Effector memory CD4-positive, alpha-beta T cell (primary cell): Measurements from ENCODE around the gene TEKT5.

Source experiments
- DNase-seq, 3 donors: peaks; one replicate each; pipeline ENCODE4 v3.0.0-alpha.2; 2020
- H3K27ac ChIP-seq: 2 replicates; pipeline ENCODE4 v1.7.0; 2013; ENCODE audit warnings: mild to moderate bottlenecking, low read length, moderate library complexity; ENCODE audit not compliant: insufficient read depth, poor library complexity, severe bottlenecking
- H3K27me3 ChIP-seq: replicated peaks from 2 replicates; pipeline ENCODE4 v1.7.0; 2013; ENCODE audit warnings: mild to moderate bottlenecking, low read length; ENCODE audit not compliant: insufficient read depth, control insufficient read depth, poor library complexity, severe bottlenecking
- H3K36me3 ChIP-seq: 2 replicates; pipeline ENCODE4 v1.7.0; 2013; ENCODE audit warnings: mild to moderate bottlenecking, low read length, moderate library complexity; ENCODE audit not compliant: control insufficient read depth, insufficient read depth
- H3K4me1 ChIP-seq: 2 replicates; pipeline ENCODE4 v1.7.0; 2013; ENCODE audit warnings: low read length, mild to moderate bottlenecking; ENCODE audit not compliant: control insufficient read depth, insufficient read depth, poor library complexity, severe bottlenecking
- H3K4me3 ChIP-seq: 2 replicates; pipeline ENCODE4 v1.7.0; 2013; ENCODE audit warnings: low read length, low read depth, mild to moderate bottlenecking; ENCODE audit not compliant: insufficient read depth, poor library complexity, severe bottlenecking
- H3K9me3 ChIP-seq: 2 replicates; pipeline ENCODE4 v1.7.0; 2013; ENCODE audit warnings: mild to moderate bottlenecking, low read length, moderate library complexity; ENCODE audit not compliant: control insufficient read depth

Gene TEKT5

GRCh38 chr16:10731790-10732189 is 37.1 kb upstream of the TEKT5 start:
- no peak overlapping the region for H3K27ac ChIP-seq
- H3K4me1 ChIP-seq = no peaks in the 10 kb centered on the region
- H3K36me3 ChIP-seq = no peaks in the 10 kb centered on the region
- no peak for DNase-seq
- no peaks in the 10 kb centered on the region for H3K27me3 ChIP-seq
- H3K9me3 ChIP-seq = no peaks in the 10 kb centered on the region
- H3K4me3 ChIP-seq = no peak overlapping the region

DNA sequence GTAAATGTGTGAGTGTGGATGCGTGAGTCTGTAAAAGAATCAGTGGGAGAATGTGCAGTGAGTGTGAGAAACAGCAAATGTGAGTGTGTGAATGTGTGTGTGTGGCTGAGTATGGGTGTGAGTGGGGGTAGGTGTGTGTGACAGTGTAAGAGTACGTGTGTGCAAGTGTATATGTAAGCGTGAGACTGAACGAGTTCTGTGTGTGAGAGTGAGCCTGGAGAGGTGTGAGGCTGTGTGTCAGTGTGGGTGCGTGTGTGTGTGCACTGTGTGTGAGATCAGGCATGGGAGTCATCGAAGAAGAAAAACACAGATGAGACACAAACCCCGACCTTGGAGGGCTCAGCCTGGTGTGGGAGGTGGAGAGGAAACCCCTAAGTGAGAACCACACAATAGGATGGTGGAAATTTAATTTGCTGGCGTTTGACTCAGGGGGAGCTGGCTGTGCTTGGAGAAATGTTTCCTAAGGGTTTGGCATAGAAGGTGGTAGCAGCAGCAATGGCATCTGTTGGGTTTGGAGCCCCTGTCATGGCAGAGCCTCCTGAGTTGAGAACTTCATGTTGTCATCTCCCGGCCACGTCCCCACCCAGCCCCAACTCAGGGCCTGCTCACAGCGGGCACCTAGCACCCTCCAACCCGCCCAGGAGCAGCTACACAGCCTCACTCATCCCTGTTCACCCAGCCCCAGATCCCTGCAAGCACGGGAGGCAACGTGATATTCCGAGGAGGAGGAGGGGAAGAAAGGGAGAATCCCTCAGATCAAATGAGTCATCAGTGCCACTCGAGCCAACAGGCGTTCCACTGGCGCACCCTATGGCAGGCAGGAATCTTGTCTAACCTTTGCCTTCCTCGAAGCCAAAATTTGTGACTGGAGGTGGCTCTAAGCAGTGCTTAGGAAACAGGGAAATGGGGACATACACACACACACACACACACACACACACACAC is 34.6 kb upstream of the TEKT5 start:
- DNase-seq = no peak
- no peaks in the 10 kb centered on the region for H3K9me3 ChIP-seq
- no peak overlapping the region for H3K4me3 ChIP-seq
- no peak overlapping the region for H3K27ac ChIP-seq
- no peaks in the 10 kb centered on the region for H3K4me1 ChIP-seq
- H3K36me3 ChIP-seq = no peaks in the 10 kb centered on the region
- H3K27me3 ChIP-seq = no peaks in the 10 kb centered on the region

DNA sequence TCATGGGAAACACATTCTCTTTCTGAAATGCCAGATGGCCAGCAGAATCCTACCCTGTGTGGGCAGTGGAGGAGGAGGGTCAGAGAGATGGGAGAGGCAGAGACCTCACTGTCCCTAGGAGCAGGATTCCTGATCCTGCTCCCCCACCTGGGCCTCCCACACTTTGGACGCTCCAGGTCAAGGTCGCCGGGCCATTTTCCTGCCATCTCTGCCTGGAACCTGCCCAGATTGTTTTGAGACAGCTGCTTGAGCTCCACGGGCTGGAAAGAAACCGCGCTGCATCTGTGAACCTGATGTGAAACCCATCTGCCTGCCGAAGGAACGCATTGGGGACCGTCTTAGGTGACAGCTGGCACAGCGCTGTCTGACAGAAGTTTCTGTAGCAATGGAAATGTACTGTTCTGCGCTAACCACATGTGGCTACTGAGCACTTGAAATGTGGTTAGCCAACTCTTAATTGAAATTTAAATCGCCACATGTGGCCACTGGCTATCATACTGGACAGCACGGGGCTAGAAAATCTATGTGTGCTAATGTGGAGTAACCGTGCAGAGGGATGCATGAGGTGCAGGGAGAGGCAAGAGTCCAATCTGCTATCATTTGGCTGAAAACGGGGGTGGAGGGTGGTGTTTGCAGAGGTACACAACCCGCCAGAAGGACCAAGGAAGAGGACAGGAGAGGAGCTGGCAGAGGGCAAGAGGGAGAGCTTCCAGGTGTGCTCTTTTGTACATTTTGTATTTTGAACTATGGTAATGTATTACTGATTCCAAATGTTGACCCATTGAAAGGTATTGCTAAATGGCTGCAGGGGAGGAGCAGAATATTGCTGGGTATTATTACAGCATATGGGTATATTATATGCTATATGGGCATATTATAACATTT is 33.5 kb upstream of the TEKT5 start:
- no peak for DNase-seq
- Histone ChIP-seq H3K36me3 (no peaks in the 10 kb centered on the region), H3K4me3 (no peak overlapping the region), H3K4me1 (no peaks in the 10 kb centered on the region), H3K27me3 (no peaks in the 10 kb centered on the region), H3K27ac (no peak overlapping the region), H3K9me3 (no peaks in the 10 kb centered on the region)

- Histone ChIP-seq H3K27ac (no peak overlapping the region), H3K27me3 (no peaks in the 10 kb centered on the region), H3K9me3 (no peaks in the 10 kb centered on the region), H3K36me3 (no peaks in the 10 kb centered on the region), H3K4me3 (no peak overlapping the region), H3K4me1 (no peaks in the 10 kb centered on the region)
- DNase-seq = no peak
These were observed 14.2 kb upstream of the TEKT5 start for GRCh38 chr16:10708969-10709368.

DNA sequence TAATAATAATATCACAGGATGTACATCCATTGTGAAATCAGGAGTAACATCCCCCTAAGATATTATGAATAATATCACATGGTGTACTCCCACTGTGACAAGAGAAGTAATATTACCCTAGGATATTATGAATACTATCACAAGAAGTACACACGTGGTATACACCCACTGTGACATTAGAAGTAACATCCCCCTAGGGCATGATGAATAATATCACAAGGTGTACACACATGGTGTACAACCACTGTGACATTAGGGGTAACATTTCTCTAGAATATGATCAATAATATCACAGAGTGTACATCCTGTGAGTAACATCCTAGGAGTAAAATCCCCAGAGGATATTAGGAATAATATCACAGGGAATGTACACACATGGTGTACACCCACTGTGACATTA is 5.0 kb upstream of the TEKT5 start:
- Histone ChIP-seq H3K4me3 (no peak overlapping the region), H3K27me3 (no peaks in the 10 kb centered on the region), H3K36me3 (no peaks in the 10 kb centered on the region), H3K27ac (no peak overlapping the region), H3K9me3 (no peaks in the 10 kb centered on the region), H3K4me1 (no peaks in the 10 kb centered on the region)
- no peak for DNase-seq

GRCh38 chr16:10694306-10694705 is 424 bp downstream of the TEKT5 start:
- Histone ChIP-seq H3K9me3 (no peaks in the 10 kb centered on the region), H3K4me3 (no peak overlapping the region), H3K27me3 (no peaks in the 10 kb centered on the region), H3K4me1 (no peaks in the 10 kb centered on the region), H3K36me3 (no peaks in the 10 kb centered on the region), H3K27ac (no peak overlapping the region)
- no peak for DNase-seq

- Histone ChIP-seq H3K27ac (no peak overlapping the region), H3K4me1 (no peaks in the 10 kb centered on the region), H3K36me3 (no peaks in the 10 kb centered on the region), H3K4me3 (no peak overlapping the region), H3K27me3 (no peaks in the 10 kb centered on the region), H3K9me3 (no peaks in the 10 kb centered on the region)
- DNase-seq = no peak
These were observed 841 bp downstream of the TEKT5 start for GRCh38 chr16:10693889-10694288.

GRCh38 chr16:10692470-10692869 is 2.3 kb downstream of the TEKT5 start:
- H3K4me3 ChIP-seq = no peak overlapping the region
- no peaks in the 10 kb centered on the region for H3K36me3 ChIP-seq
- H3K27ac ChIP-seq = no peak overlapping the region
- no peaks in the 10 kb centered on the region for H3K4me1 ChIP-seq
- H3K27me3 ChIP-seq = no peaks in the 10 kb centered on the region
- no peaks in the 10 kb centered on the region for H3K9me3 ChIP-seq
- no peak for DNase-seq

DNA sequence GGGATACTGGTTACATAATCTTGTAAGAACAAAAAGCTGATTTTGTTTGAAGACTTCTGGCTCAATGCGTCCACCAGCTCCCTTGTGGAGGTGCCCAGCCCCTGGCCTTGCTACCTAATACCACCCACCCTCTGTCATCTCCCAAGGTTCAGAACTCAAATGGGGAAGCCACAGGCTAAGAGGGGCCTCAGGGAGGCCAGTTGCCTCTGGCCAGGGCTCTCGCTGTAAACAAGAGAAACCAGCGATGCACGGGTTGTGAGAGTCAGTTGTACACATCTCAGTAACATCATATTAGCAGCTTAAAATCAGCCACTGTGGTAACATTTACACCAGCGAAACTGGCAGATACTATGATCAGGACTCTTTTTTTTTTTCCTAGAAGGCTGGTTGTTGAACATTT is 6.0 kb downstream of the TEKT5 start:
- H3K27me3 ChIP-seq = no peaks in the 10 kb centered on the region
- H3K4me3 ChIP-seq = no peak overlapping the region
- H3K9me3 ChIP-seq = no peaks in the 10 kb centered on the region
- no peaks in the 10 kb centered on the region for H3K4me1 ChIP-seq
- no peak overlapping the region for H3K27ac ChIP-seq
- no peaks in the 10 kb centered on the region for H3K36me3 ChIP-seq
- DNase-seq = no peak

GRCh38 chr16:10688291-10688690 is 6.4 kb downstream of the TEKT5 start:
- no peaks in the 10 kb centered on the region for H3K27me3 ChIP-seq
- DNase-seq = no peak
- H3K9me3 ChIP-seq = no peaks in the 10 kb centered on the region
- H3K4me1 ChIP-seq = no peaks in the 10 kb centered on the region
- H3K27ac ChIP-seq = no peak overlapping the region
- H3K4me3 ChIP-seq = no peak overlapping the region
- H3K36me3 ChIP-seq = no peaks in the 10 kb centered on the region
